Measurements from ENCODE around the gene CIZ1.

The CIZ1 gene

GRCh38 chr9:128203707-128204551 lies 12.6 kb upstream of the CIZ1 start:
- no peak overlapping the region for H3K27ac ChIP-seq
- no peak for TF ChIP-seq CTCF (conservative IDR thresholded peaks at IDR 0.05)
- no peak for TF ChIP-seq ZFX (IDR thresholded peaks at IDR 0.05)

DNA sequence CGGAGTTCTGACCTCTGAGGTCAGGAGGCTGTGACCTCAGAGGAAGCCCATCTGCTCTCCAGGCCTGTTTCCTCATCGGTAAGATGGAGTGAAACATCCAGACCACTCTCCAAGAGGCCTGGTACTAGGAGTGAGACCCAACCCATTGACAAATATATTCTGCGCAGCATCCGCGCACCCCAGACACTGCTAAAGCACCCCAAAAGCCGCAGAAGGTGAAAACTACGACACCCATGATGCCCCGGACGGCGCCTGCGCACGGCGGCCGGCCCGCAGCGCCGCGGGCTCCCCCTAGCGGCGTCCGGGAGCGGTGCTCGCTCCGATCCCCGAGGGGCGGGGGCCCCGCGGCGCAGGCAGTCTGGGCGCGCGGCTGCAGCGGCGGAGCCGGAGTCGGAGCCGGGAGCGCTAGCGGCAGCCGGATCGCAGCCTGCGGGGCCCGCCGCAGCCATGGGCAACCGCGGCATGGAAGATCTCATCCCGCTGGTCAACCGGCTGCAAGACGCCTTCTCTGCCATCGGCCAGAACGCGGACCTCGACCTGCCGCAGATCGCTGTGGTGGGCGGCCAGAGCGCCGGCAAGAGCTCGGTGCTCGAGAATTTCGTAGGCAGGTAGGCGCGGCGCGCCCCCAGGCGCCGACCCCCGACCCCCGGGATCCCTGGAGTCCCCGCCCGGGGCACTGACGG lies 11.8 kb upstream of the CIZ1 start, which contains the start of gene DNM1:
TSS of gene DNM1 (plus strand) at position 356 of the 683 bp plus-strand sequence. CDS start at position 448, 92 bp downstream.
- peak; percentile 100 for TF ChIP-seq CTCF (conservative IDR thresholded peaks at IDR 0.05)
- no peak for TF ChIP-seq ZFX (IDR thresholded peaks at IDR 0.05)
- H3K27ac ChIP-seq, result no peak within 1 kb of the TSS

DNA sequence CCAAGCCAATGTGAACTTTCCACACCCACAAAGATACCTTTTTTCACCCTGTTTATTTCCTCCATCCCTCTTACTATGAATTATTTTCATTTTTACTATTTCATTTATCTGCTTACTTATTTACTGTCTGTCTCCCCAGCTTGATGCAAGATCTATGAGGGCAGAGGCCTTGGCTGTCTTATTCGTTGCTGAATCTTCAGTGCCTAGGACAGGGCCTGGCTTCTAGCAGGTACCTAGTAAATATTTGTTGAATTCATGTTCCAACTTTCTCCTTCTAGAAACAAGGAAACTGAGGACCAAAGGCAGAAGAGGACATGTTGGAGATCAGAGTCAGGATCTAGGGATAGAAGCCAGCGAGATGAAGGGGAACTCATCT lies 11.3 kb upstream of the CIZ1 start:
- H3K27ac ChIP-seq, result no peak overlapping the region
- TF ChIP-seq CTCF (conservative IDR thresholded peaks at IDR 0.05) (peak; percentile 8; the same call in 1 of the 2 replicates), ZFX (IDR thresholded peaks at IDR 0.05) (no peak)

DNA sequence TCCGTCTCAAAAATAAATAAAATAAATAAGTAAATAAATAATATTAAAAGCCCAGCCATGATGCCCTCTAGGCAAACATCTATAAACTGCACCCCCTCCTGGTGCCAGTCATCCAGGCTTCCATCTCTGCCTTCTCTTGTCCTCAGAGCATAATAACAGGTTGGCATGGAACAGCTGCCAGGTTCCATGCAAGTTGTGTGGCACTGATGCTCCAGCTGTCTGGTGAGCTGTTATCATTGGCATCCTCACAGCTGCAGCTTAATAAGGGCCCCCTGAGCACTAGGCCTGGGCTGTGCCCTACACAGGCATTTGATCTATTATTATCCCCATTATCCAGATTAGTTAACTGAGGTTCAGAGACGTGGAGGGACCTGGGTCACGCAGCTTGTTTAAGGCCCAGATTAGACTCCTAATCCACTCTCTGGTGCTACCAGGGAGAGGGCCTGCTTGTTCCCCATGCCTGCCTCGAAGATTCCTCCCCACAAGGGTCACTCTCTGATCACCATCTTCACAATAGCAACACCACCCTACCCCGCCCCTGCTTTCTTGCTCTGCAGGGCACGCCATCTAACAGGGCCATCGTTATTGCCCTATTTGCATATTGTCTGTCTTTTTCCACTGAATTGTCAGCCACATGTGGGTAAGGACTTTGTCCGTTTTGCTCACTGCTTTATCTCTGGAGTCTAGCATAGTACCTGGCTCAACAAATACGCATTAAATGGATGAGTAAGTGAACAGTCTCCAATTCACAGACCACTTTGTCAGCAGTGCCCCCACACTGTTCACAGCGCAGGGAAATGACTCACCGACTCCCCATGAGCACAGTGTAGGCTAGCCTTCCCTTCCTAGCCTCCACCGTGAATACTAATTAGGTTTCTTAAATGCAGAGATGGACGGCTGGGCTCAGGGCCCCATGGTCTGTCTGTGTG lies 10.3 kb upstream of the CIZ1 start:
- no peak overlapping the region for H3K27ac ChIP-seq
- TF ChIP-seq ZFX (IDR thresholded peaks at IDR 0.05) (no peak), CTCF (conservative IDR thresholded peaks at IDR 0.05) (no peak)

DNA sequence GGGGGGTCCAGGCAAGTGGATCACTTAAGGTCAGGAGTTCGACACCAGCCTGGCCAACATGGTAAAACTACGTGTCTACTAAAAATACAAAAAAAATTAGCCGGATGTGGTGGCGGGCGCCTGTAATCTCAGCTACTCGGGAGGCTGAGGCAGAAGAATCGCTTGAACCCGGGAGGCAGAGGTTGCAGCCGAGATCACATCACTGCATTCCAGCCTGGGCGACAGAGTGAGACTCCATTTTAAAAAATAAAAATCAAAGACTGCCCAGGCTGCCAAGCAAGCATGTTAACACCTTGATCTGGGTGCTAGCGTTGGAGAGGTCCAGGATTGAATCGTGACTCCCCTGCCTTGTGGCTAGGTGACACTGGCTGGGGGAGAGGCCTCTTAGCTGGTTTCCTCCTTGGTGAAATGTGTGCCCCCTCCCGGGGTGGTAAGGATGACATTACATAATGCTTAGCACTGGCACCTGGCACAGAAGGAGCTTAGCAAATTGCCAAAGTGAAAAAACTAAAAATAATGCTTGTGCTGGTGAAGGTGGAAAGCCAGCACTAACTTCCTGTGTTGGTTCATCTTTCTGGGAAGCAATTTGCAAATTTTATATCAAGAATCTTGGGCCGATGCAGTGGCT lies 2.2 kb upstream of the CIZ1 start:
- no peak overlapping the region for H3K27ac ChIP-seq
- TF ChIP-seq ZFX (IDR thresholded peaks at IDR 0.05) (no peak), CTCF (conservative IDR thresholded peaks at IDR 0.05) (no peak)

DNA sequence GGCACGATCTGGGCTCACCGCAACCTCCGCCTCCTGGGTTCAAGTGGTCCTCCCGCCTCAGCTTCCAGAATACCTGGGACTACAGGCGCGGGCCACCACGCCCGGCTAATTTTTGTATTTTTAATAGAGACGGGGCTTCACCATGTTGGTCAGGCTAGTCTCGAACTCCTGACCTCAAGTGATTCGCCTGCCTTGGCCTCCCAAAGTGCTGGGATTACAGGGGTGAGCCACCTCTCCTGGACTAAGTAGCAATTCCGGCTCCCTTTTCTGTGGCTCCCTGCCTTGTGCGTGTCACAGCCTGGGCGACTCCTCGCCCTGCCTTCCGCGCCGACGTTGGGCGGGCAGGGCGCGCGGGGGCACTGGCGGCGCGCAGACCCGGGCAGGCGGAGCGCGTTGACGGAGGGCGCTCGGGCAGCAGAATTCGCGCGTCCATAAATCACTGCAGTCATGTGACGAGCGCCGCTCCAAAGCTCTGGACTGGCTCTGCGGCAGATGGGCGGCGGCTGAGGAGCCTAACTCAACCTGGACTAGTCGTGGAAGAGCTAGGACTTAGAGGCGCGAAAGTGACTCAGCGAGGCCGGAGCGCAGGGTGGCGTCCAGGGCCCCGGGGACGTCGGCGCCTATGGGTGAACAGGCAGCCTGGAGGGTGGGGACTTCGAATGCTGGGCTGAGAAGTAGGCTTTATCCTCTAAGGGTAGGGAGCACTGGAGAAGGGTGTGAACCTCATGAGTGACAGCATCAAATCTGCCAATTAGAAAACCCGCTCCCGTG lies 1.4 kb upstream of the CIZ1 start:
- TF ChIP-seq CTCF (conservative IDR thresholded peaks at IDR 0.05) (no peak), ZFX (IDR thresholded peaks at IDR 0.05) (no peak)
- no peak overlapping the region for H3K27ac ChIP-seq

Data from C4-2B (cell line).